ENCODE results near the gene AGPAT2. TPM values are rescaled to one million over a fixed set of nuclear protein-coding genes. Genes with fewer than 3 reads are reported as not detected.

The AGPAT2 gene
- total RNA-seq, 2 donors from 2014 or later, result 33.4 to 39.8 TPM

DNA sequence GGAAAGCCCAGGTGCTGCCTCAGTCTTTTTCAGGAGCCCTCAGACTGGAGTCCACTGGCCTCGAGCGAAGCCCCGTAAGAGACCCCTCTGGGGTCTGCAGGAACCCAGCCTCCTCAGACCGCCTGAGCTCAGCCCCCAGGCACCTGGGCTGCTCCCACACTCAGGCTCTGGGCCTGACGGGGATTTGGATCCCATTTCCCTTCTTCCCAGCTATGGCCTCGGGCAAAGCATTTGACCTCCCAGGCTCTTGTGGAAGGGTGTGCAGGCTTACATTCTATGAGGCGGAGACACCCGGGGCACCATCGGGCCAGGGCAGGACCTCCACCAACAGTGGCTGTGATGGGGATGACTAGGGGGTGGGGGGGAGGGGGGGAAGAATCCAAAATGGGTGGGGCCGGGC lies 4.5 kb downstream of the AGPAT2 start:
- TF ChIP-seq, protein P1, sequence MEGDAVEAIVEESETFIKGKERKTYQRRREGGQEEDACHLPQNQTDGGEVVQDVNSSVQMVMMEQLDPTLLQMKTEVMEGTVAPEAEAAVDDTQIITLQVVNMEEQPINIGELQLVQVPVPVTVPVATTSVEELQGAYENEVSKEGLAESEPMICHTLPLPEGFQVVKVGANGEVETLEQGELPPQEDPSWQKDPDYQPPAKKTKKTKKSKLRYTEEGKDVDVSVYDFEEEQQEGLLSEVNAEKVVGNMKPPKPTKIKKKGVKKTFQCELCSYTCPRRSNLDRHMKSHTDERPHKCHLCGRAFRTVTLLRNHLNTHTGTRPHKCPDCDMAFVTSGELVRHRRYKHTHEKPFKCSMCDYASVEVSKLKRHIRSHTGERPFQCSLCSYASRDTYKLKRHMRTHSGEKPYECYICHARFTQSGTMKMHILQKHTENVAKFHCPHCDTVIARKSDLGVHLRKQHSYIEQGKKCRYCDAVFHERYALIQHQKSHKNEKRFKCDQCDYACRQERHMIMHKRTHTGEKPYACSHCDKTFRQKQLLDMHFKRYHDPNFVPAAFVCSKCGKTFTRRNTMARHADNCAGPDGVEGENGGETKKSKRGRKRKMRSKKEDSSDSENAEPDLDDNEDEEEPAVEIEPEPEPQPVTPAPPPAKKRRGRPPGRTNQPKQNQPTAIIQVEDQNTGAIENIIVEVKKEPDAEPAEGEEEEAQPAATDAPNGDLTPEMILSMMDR (conservative IDR thresholded peaks at IDR 0.05), result no peak
- Mint-ChIP-seq H3K9me3 (no peaks in the 10 kb centered on the region), H3K4me3 (no peak overlapping the region), H3K27me3 (ENCODE audit: insufficient read depth) (no peaks in the 10 kb centered on the region), H3K4me1 (peaks cover 5% of the 10 kb centered on the region), H3K27ac (no peak overlapping the region), H3K36me3 (ENCODE audit: low read depth) (no peaks in the 10 kb centered on the region)
- Histone ChIP-seq H3K9ac (ENCODE audit: extremely low read depth, low read length, poor library complexity, severe bottlenecking) (no peak overlapping the region), H3K36me3 (ENCODE audit: control insufficient read depth, insufficient read depth, low read length) (no peaks in the 10 kb centered on the region), H3K27ac (ENCODE audit: low read depth, low read length) (no peak overlapping the region), H3K4me1 (ENCODE audit: control insufficient read depth, insufficient read depth, low read length) (peaks cover 4% of the 10 kb centered on the region), H3K27me3 (ENCODE audit: control insufficient read depth, insufficient read depth, low read length, poor library complexity, severe bottlenecking) (peaks cover 1% of the 10 kb centered on the region), H3K4me3 (ENCODE audit: low read length) (no peak overlapping the region), H3K9me3 (ENCODE audit: control insufficient read depth, low read length) (no peaks in the 10 kb centered on the region)
- WGBS, 2 experiments (ENCODE audit: insufficient coverage in 1 of 2, insufficient read length in 1 of 2), result 89 to 92% methylated on average over 3 to 10 of the region's 10 CpGs
- DNase-seq, result no peak

DNA sequence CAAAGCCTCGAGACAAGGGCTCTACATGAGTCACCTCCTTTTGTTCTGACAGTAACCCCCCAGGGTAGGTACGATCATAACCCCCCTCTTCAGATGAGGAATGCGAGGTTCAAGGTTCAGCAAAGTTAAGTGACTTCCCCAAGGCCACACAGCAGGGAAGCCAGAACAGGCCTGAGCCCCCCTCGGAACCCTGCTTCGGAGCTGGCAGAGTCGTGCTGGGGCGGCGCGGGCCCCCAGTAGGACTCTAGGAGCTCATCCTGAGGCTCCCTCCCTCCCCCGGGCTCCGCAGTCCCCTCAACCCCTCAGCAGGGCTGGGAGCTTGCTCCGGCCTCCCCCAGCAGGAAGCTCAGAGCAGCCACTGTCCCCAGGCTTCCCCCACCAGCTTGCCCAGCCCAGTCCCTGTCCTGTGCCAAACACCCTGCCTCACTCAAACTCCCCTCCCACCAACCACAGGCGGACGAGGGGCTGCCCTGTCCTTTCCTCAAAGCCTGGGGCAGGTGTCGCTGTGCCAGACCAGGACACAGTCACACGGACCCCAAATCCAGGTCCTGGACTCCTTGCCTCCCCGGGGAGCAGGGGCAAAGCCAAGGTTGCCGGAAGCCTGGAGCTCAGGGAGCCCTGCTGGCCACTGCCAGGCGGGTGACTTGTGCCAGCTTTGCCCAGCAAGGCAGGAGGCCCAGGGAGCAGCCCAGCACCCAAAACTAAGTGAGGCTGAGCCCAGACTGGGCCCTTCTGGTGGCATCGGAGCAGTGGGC lies 5.1 kb downstream of the AGPAT2 start:
- Histone ChIP-seq H3K4me3 (ENCODE audit: low read length) (no peak overlapping the region), H3K27me3 (ENCODE audit: control insufficient read depth, insufficient read depth, low read length, poor library complexity, severe bottlenecking) (no peaks in the 10 kb centered on the region), H3K27ac (ENCODE audit: low read depth, low read length) (no peak overlapping the region), H3K4me1 (ENCODE audit: control insufficient read depth, insufficient read depth, low read length) (peaks cover 4% of the 10 kb centered on the region), H3K9ac (ENCODE audit: extremely low read depth, low read length, poor library complexity, severe bottlenecking) (no peak overlapping the region), H3K9me3 (ENCODE audit: control insufficient read depth, low read length) (no peaks in the 10 kb centered on the region), H3K36me3 (ENCODE audit: control insufficient read depth, insufficient read depth, low read length) (no peaks in the 10 kb centered on the region)
- no peak for DNase-seq
- Mint-ChIP-seq H3K27me3 (ENCODE audit: insufficient read depth) (no peaks in the 10 kb centered on the region), H3K27ac (no peak overlapping the region), H3K4me3 (no peak overlapping the region), H3K4me1 (peaks cover 5% of the 10 kb centered on the region), H3K9me3 (no peaks in the 10 kb centered on the region), H3K36me3 (ENCODE audit: low read depth) (no peaks in the 10 kb centered on the region)
- 89 to 90% methylated on average over 15 to 20 of the region's 20 CpGs for WGBS, 2 experiments (ENCODE audit: insufficient coverage in 1 of 2, insufficient read length in 1 of 2)
- TF ChIP-seq, protein P1 (conservative IDR thresholded peaks at IDR 0.05), result no peak

GRCh38 chr9:136681029-136681428 lies 6.2 kb downstream of the AGPAT2 start:
- Mint-ChIP-seq H3K4me1 (peaks cover 3% of the 10 kb centered on the region), H3K36me3 (ENCODE audit: low read depth) (no peaks in the 10 kb centered on the region), H3K4me3 (no peak overlapping the region), H3K27ac (no peak overlapping the region), H3K9me3 (no peaks in the 10 kb centered on the region), H3K27me3 (ENCODE audit: insufficient read depth) (no peaks in the 10 kb centered on the region)
- no peak overlapping the region for H3K4me3 ChIP-seq (ENCODE audit: low read length)
- WGBS, 2 experiments (ENCODE audit: insufficient coverage in 1 of 2, insufficient read length in 1 of 2), result 96 to 98% methylated on average over 5 to 17 of the region's 17 CpGs
- H3K4me1 ChIP-seq (ENCODE audit: control insufficient read depth, insufficient read depth, low read length), result peaks cover 3% of the 10 kb centered on the region
- no peaks in the 10 kb centered on the region for H3K27me3 ChIP-seq (ENCODE audit: control insufficient read depth, insufficient read depth, low read length, poor library complexity, severe bottlenecking)
- no peak overlapping the region for H3K27ac ChIP-seq (ENCODE audit: low read depth, low read length)
- no peak overlapping the region for H3K9ac ChIP-seq (ENCODE audit: extremely low read depth, low read length, poor library complexity, severe bottlenecking)
- no peaks in the 10 kb centered on the region for H3K36me3 ChIP-seq (ENCODE audit: control insufficient read depth, insufficient read depth, low read length)
- no peak for DNase-seq
- TF ChIP-seq, protein P1 (conservative IDR thresholded peaks at IDR 0.05), result no peak
- H3K9me3 ChIP-seq (ENCODE audit: control insufficient read depth, low read length), result no peaks in the 10 kb centered on the region

Data from endodermal cell (in vitro differentiated cells).